Inflammatory macrophage (primary cell): ENCODE measurements around the gene MYLK.

Experiments
- DNase-seq, 2 donors: peaks; one replicate each; pipeline ENCODE4 v3.0.0-alpha.2; 2020 to 2022

MYLK gene

DNA sequence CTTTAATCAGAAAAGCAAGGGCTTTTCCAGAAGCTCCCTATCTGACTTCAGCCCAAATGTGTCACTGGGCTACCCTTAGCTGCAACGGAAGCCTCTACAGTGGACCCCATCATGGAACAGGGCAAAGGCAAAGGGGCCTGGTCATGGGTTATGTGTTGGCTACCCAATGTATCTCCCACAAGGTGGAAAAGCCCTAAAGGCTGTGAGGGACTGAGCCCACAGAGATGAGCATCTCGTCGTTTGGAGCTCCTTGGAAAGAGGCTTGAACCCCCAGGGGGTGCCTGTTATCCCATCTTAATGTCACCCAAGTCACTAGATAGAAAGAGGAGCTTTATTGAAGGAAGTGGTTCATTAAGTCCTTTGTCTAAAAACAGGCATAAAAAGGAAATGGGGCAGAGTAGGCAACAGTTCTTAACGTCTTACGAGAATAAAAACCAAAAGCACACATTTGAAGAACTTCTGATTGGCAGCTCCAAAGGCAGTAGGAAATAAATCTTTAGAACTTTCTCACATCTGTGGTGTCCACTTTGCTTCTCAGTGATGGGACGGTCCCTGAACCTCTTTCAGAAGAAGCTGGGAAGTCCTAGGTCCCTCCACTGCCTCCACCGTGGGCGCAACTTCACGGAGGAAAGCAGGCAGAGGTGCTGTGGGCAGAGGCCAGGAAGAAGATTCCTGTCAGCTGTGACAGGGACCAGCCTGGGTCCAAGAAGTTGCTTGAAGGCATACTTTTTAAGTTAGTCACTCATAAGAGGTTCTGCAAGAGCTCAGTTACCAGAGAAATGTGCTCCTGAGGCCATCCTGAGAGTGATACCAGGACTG lies 93.7 kb downstream of the MYLK start:
- DNase-seq, result no peak

DNA sequence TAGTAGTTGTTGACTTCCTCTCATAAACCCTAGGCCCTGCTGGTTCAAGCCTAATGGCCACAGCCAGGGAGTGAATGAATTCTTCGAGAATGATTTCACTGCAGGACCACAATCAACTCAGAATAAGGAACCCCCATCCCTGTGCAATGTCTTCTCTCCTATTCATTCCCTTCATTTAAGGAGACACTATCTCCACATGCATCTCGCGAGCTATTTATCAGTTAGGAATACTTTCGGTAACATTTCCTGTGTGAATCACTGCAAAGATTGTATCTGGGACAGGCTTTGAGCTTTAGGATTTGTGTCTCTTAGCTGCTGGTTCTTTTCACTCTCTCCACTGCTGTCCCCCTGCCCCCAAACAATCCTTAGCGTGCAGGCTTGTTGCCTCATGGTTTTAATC lies 94.4 kb downstream of the MYLK start:
- no peak for DNase-seq

- DNase-seq, result no peak
These were observed 95.0 kb downstream of the MYLK start for GRCh38 chr3:123789160-123789559.

- DNase-seq, result no peak
These were observed 95.4 kb downstream of the MYLK start for GRCh38 chr3:123788710-123789109.

- no peak for DNase-seq
These were observed 97.0 kb downstream of the MYLK start for GRCh38 chr3:123787133-123787532.

DNA sequence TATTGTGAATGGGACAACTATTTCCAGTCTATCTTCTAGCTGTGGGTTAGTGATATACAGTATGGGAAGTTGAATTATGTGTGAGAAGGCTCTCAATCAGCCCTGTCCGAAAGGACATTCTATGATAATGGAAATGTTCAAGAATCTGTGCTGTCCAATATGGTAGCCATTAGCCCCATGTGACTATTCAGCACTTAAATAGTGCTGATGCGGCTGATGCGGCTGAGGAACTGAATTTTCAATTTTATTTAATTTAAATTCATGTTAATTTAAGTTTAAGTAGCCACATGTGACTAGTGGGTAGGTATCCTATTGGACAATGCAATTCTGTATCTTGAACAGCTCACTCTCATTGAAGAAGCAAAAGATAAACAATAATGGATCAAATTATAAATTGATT lies 98.5 kb downstream of the MYLK start:
- no peak for DNase-seq

- DNase-seq, result no peak
These were observed 100.3 kb downstream of the MYLK start for GRCh38 chr3:123783811-123784210.

- peak in 1 of 2 donors; percentile 21 for DNase-seq
These were observed 101.0 kb downstream of the MYLK start for GRCh38 chr3:123783050-123783689.

DNA sequence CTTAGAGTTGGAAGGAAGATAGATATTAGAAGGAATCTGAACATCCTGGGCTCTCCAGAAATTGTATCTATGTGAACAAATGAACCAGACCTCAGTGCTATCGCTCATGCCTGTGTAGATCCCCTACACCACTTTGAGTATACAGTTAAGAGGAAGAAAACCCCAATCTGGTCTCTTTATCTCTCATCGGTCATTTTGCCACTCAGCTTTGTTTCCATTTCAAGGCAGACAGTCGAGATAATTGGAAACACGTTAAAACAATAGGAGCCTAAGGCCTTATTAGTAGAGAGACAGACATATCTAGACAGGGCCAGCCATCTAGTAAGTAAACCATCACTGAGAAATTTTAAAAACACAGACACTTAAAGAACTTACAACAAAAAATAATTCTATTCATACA lies 101.6 kb downstream of the MYLK start:
- no peak for DNase-seq

GRCh38 chr3:123781571-123782275 lies 102.4 kb downstream of the MYLK start:
- DNase-seq, result peak in 1 of 2 donors; percentile 36

- no peak for DNase-seq
These were observed 103.0 kb downstream of the MYLK start for GRCh38 chr3:123781138-123781537.

- DNase-seq, result no peak
These were observed 103.5 kb downstream of the MYLK start for GRCh38 chr3:123780656-123781055.

GRCh38 chr3:123779655-123780231 lies 104.4 kb downstream of the MYLK start:
- DNase-seq, result peak in 1 of 2 donors; percentile 37

GRCh38 chr3:123778991-123779622 lies 105.0 kb downstream of the MYLK start:
- no peak for DNase-seq

DNA sequence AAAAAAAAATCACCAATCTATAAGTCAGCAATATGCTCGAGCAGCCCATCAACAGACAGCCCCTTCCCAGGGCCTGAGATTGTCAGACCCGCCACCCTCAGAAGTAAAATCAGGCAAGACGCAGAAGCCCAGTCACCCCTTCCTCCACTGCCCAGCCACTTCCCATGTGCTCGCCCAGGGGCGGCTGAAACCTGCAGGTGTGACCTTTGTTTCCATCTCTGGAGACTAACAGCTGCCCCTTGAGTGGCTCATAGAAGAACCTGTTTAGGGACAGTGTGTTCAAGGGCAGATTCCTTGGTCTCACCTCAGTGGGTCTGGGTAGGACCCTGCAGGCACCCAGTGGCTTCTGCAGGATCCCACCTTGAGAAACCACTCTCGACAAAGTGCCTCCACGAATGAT lies 105.6 kb downstream of the MYLK start:
- no peak for DNase-seq

DNA sequence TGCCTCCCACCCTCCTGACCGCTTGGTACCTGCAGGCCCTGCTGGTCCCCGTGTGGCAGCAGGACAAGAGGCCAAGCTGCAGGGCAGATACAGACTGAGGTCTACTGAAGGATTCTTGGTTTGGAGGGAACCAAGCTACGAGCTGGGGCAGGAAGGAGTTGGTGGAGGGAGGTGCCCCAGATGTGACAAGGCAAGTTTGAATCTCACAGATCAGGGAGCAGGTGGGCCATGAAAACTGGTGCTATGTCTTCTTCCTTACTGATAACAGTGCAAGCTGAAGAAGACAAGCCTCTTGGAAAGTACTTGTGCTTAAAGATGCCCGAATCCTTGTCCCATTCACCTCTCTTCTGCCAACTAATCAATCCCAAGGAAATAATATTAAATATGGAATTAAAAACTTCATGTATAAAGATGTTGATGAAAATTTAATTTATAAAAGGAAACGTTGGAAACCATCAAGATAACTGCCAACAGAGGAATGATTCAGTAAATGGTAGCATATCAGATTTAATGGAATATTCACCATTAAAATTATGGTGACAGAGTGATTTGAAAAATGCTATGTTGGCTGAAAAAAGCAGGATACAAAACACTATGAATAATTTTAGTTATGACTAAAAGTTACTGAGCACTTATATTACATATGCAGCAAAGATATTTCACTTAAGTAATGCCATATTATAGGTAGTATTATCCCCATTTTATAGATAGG lies 107.9 kb downstream of the MYLK start:
- DNase-seq, result no peak

- DNase-seq, result no peak
These were observed 109.7 kb downstream of the MYLK start for GRCh38 chr3:123774474-123774873.

DNA sequence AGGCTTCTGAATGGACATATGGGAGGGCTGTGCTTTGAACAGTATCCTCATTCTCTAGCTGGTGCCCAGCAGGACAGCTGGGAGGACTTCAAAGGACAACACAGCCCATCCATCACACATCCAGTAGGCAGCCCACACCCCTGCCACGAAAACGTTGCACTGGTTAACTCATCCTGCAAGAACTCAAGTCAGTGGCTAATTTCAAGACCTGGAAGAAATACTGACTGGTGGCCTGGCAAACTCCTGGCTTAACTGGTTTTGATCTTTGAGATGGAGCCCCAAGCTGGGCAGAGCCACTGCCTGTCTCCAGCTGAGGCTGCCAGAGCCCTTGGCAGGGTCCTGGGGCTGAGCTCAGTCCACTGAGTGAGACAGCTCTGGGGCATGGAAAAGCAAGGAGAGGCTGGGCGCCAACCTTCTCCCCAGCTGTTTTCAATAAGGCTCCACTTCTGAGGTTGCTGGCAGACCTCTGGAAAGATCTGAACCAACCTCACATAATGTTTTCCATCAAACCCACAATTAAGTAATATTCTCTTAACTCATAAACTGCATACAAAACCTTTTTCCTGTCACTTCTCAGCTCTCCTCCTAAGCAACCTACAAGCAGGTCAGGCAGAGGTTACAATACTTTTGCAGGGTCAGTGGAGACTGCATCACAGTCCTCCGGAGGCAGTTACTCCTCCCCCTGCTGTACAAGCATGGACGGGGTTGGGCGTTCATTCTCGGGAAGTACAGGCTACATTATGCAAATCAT lies 110.3 kb downstream of the MYLK start:
- DNase-seq, result no peak

DNA sequence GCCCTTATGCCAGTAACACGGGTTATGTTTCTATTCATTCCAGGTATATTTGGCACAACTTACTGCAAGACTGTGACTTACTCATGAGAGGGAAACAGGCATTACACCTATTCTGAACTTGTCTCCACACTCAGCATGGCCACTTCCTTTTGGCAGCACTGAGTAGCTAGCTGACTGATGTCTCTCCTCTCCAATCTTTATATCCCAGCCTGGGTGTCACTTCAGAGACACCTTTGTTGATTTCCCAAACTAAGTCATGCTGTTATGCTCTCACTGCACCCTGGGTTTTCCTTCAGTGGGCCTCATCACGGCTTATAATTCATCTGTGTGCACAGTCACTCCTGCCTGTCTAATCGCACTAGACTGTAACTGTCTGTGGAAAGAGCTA lies 114.8 kb downstream of the MYLK start:
- no peak for DNase-seq

DNA sequence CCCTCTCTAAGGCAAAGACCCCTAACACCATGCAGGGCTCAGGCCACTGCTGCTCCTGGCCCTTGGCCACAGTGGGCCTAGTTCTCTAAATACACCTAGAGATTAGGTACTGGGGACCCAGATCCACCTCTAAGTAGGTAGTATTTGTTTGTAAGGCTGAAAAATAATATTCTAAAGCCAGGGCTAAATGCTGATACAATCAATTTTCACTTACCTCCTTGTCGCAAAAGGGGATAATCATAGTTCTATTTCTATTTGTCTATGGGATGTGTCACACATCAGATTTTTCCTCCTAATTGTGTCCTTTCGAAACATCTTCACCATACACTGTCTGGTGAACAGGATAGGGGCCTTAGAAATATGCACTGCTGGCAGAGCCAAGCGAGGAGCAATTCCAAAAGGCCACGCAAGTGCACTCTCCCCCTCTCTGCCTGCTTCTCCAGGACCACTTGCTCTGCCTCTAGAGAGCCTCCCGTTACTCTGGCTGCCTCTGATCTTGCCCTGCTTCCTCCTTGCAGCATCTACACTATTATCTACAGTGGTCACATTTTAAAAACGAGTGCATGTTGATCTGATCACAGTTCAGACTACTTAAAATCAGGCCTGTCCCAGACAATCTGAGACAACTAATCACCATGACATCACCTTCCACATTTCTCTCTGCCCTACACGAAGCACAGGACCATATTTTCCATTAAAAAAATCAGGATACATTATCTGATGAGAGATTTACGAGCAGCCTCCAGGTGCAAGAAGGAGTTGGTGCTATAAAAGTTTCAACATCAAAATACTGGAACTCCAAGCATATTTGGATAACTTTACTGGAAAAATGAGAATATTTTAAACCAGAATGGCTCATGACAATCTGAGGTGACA lies 115.4 kb downstream of the MYLK start:
- no peak for DNase-seq
